IPS-20b (cell line): ENCODE results near the gene PDXK.
"Not testable (repeated sequence)": the region's sequence is repeated elsewhere in the genome, so short reads cannot be mapped to it uniquely, and the experiment has no call there.

Source experiments
- H3K27ac ChIP-seq: one replicate; pipeline ENCODE4 v1.5.1; 2013; ENCODE audit warnings: low read length
- H3K27me3 ChIP-seq: 2 replicates; pipeline ENCODE4 v1.6.1; 2013; ENCODE audit warnings: mild to moderate bottlenecking, low read length, inconsistent platforms; ENCODE audit not compliant: insufficient read depth
- H3K36me3 ChIP-seq: 2 replicates; pipeline ENCODE4 v1.6.1; 2013; ENCODE audit warnings: low read depth, mild to moderate bottlenecking, inconsistent platforms, low read length, moderate library complexity; ENCODE audit not compliant: insufficient read depth
- H3K4me1 ChIP-seq: 2 replicates; pipeline ENCODE4 v1.6.1; 2013; ENCODE audit warnings: mild to moderate bottlenecking, control low read depth, inconsistent platforms, low read length, moderate library complexity; ENCODE audit not compliant: insufficient read depth
- H3K4me3 ChIP-seq: 2 replicates; pipeline ENCODE4 v1.5.1; 2013; ENCODE audit warnings: mild to moderate bottlenecking, low read length, inconsistent platforms
- H3K9ac ChIP-seq: 2 replicates; pipeline ENCODE4 v1.6.1; 2013; ENCODE audit warnings: low read depth, mild to moderate bottlenecking, inconsistent platforms, low read length, moderate library complexity
- H3K9me3 ChIP-seq: 2 replicates; pipeline ENCODE4 v1.6.1; 2013; ENCODE audit warnings: mild to moderate bottlenecking, low read depth, low read length, inconsistent platforms; ENCODE audit not compliant: insufficient read depth

The PDXK gene

GRCh38 chr21:43689556-43690337, 29.2 kb upstream of the PDXK start:
- Histone ChIP-seq H3K9ac (no peak overlapping the region), H3K36me3 (peaks cover 100% of the 10 kb centered on the region), H3K27ac (no peak overlapping the region), H3K9me3 (no peaks in the 10 kb centered on the region), H3K27me3 (no peaks in the 10 kb centered on the region), H3K4me3 (no peak overlapping the region), H3K4me1 (no peaks in the 10 kb centered on the region)

GRCh38 chr21:43690346-43690745, 28.6 kb upstream of the PDXK start:
- H3K27ac ChIP-seq: no peak overlapping the region
- peaks cover 100% of the 10 kb centered on the region for H3K36me3 ChIP-seq
- no peak overlapping the region for H3K9ac ChIP-seq

GRCh38 chr21:43691086-43691795, 27.7 kb upstream of the PDXK start:
- Histone ChIP-seq H3K27ac (no peak overlapping the region), H3K36me3 (peaks cover 100% of the 10 kb centered on the region), H3K4me1 (no peaks in the 10 kb centered on the region), H3K9ac (no peak overlapping the region), H3K9me3 (no peaks in the 10 kb centered on the region), H3K4me3 (no peak overlapping the region), H3K27me3 (no peaks in the 10 kb centered on the region)

More at GRCh38 chr21:43690346-43690745, 28.6 kb upstream of the PDXK start:
- no peak overlapping the region for H3K4me3 ChIP-seq
- no peaks in the 10 kb centered on the region for H3K9me3 ChIP-seq
- no peaks in the 10 kb centered on the region for H3K4me1 ChIP-seq
- H3K27me3 ChIP-seq: no peaks in the 10 kb centered on the region

- peaks cover 95% of the 10 kb centered on the region for H3K36me3 ChIP-seq
- no peak overlapping the region for H3K27ac ChIP-seq
- H3K4me1 ChIP-seq: no peaks in the 10 kb centered on the region
- no peaks in the 10 kb centered on the region for H3K9me3 ChIP-seq
- no peak overlapping the region for H3K9ac ChIP-seq
- no peak overlapping the region for H3K4me3 ChIP-seq
- no peaks in the 10 kb centered on the region for H3K27me3 ChIP-seq
Measured at GRCh38 chr21:43691801-43692200, 27.1 kb upstream of the PDXK start.

- H3K27ac ChIP-seq: no peak overlapping the region
- no peaks in the 10 kb centered on the region for H3K27me3 ChIP-seq
- H3K4me1 ChIP-seq: no peaks in the 10 kb centered on the region
- H3K36me3 ChIP-seq: peaks cover 83% of the 10 kb centered on the region
- no peak overlapping the region for H3K4me3 ChIP-seq
- H3K9ac ChIP-seq: no peak overlapping the region
- no peaks in the 10 kb centered on the region for H3K9me3 ChIP-seq
Measured at GRCh38 chr21:43692949-43693348, 26.0 kb upstream of the PDXK start.

GRCh38 chr21:43693981-43694380, 24.9 kb upstream of the PDXK start:
- no peak overlapping the region for H3K9ac ChIP-seq
- no peaks in the 10 kb centered on the region for H3K4me1 ChIP-seq
- H3K4me3 ChIP-seq: no peak overlapping the region
- no peak overlapping the region for H3K27ac ChIP-seq
- H3K36me3 ChIP-seq: peaks cover 73% of the 10 kb centered on the region
- H3K9me3 ChIP-seq: no peaks in the 10 kb centered on the region
- no peaks in the 10 kb centered on the region for H3K27me3 ChIP-seq

- Histone ChIP-seq H3K27ac (no peak overlapping the region), H3K27me3 (no peaks in the 10 kb centered on the region), H3K4me3 (no peak overlapping the region), H3K36me3 (peaks cover 67% of the 10 kb centered on the region), H3K9ac (no peak overlapping the region), H3K4me1 (no peaks in the 10 kb centered on the region), H3K9me3 (no peaks in the 10 kb centered on the region)
Measured at GRCh38 chr21:43694437-43695079, 24.4 kb upstream of the PDXK start.

- Histone ChIP-seq H3K4me1 (no peaks in the 10 kb centered on the region), H3K27me3 (no peaks in the 10 kb centered on the region), H3K27ac (no peak overlapping the region), H3K4me3 (no peak overlapping the region), H3K9me3 (no peaks in the 10 kb centered on the region), H3K9ac (no peak overlapping the region), H3K36me3 (peaks cover 51% of the 10 kb centered on the region)
Measured at GRCh38 chr21:43696214-43696613, 22.7 kb upstream of the PDXK start.

- no peaks in the 10 kb centered on the region for H3K9me3 ChIP-seq
- no peak overlapping the region for H3K9ac ChIP-seq
- H3K27ac ChIP-seq: no peak overlapping the region
- peaks cover 33% of the 10 kb centered on the region for H3K36me3 ChIP-seq
- H3K4me1 ChIP-seq: peaks cover 3% of the 10 kb centered on the region; the same call in 1 of the 2 replicates
- no peak overlapping the region for H3K4me3 ChIP-seq
- H3K27me3 ChIP-seq: no peaks in the 10 kb centered on the region
Measured at GRCh38 chr21:43697758-43698643, 20.9 kb upstream of the PDXK start.

GRCh38 chr21:43699492-43699777, 19.5 kb upstream of the PDXK start:
- H3K27ac ChIP-seq: not testable (repeated sequence)

GRCh38 chr21:43699933-43700599, 18.9 kb upstream of the PDXK start:
- Histone ChIP-seq H3K4me1 (peaks cover 5% of the 10 kb centered on the region; the same call in 1 of the 2 replicates), H3K27ac (no peak overlapping the region), H3K9me3 (no peaks in the 10 kb centered on the region), H3K4me3 (no peak overlapping the region), H3K36me3 (peaks cover 12% of the 10 kb centered on the region), H3K9ac (no peak overlapping the region), H3K27me3 (no peaks in the 10 kb centered on the region)

More at GRCh38 chr21:43699492-43699777, 19.5 kb upstream of the PDXK start:
- not testable (repeated sequence) for H3K9ac ChIP-seq, H3K27me3 ChIP-seq, H3K4me3 ChIP-seq, H3K4me1 ChIP-seq, H3K9me3 ChIP-seq
- peaks cover 18% of the 10 kb centered on the region for H3K36me3 ChIP-seq
